Posterior cingulate gyrus (tissue), 11 donors: Measurements from ENCODE around the gene TMEM95.
"Not testable (repeated sequence)": the region's sequence is repeated elsewhere in the genome, so short reads cannot be mapped to it uniquely, and the experiment has no call there.

ENCODE experiments used
- DNase-seq, 10 donors: peaks; one replicate each; pipeline versions ENCODE4 v3.0.0 to v3.0.0-alpha.2; 2020 to 2021; ENCODE audit warnings: mixed read lengths in 3 of 10
- intact Hi-C: fragments of 100-400 bp; cut with DNase I; formaldehyde crosslinking; loops from one replicate; pipeline ENCODE4 v1.15.1; 2023

TMEM95 gene

GRCh38 chr17:7367083-7367482 is 12.1 kb downstream of the TMEM95 start:
- intact Hi-C loops: no loop called here
- no peak for DNase-seq

GRCh38 chr17:7367918-7368598 is 13.1 kb downstream of the TMEM95 start:
- intact Hi-C loops: no loop called here
- DNase-seq: no peak

GRCh38 chr17:7368599-7368994 is 13.6 kb downstream of the TMEM95 start:
- DNase-seq, intact Hi-C loops: not testable (repeated sequence)

- DNase-seq: no peak
- intact Hi-C loops: no loop called here
Observed at GRCh38 chr17:7369825-7370224, 14.9 kb downstream of the TMEM95 start.

- intact Hi-C loops: no loop called here
- DNase-seq: no peak
Observed at GRCh38 chr17:7370853-7371252, 15.9 kb downstream of the TMEM95 start.

GRCh38 chr17:7374353-7374752 is 19.4 kb downstream of the TMEM95 start:
- intact Hi-C loops: no loop called here

GRCh38 chr17:7379134-7379533 is 24.2 kb downstream of the TMEM95 start:
- intact Hi-C loops: no loop called here
- no peak for DNase-seq

More at GRCh38 chr17:7374353-7374752, 19.4 kb downstream of the TMEM95 start:
- DNase-seq: no peak

GRCh38 chr17:7380321-7380720 is 25.4 kb downstream of the TMEM95 start:
- no peak for DNase-seq
- intact Hi-C loops: no loop called here

- intact Hi-C loops: no loop called here
- peak in 2 of 10 donors; percentile 80 to 86 for DNase-seq
Observed at GRCh38 chr17:7380855-7381683, 26.1 kb downstream of the TMEM95 start, which contains the start of gene TNK1. TNK1 (plus strand) TSS chr17:7381089; CDS start chr17:7382927, 1,838 bp downstream.

GRCh38 chr17:7382901-7383300 is 27.9 kb downstream of the TMEM95 start:
- no peak for DNase-seq
- intact Hi-C loops: no loop called here

GRCh38 chr17:7383371-7383741 is 28.4 kb downstream of the TMEM95 start:
- DNase-seq: no peak
- intact Hi-C loops: no loop called here

- intact Hi-C loops: no loop called here
- DNase-seq: peak in 8 of 10 donors; percentile 40 to 92 (median 50)
Observed at GRCh38 chr17:7383742-7384488, 29.0 kb downstream of the TMEM95 start.

GRCh38 chr17:7384489-7385081 is 29.6 kb downstream of the TMEM95 start:
- no peak for DNase-seq
- intact Hi-C loops: loop anchor here (5.0 kb wide), 1 partner anchor 32 kb away; the partner anchor contains the start of gene KCTD11

GRCh38 chr17:7388856-7389255 is 33.9 kb downstream of the TMEM95 start:
- DNase-seq: peak in 1 of 10 donors; percentile 82
- intact Hi-C loops: loop anchor here (5.0 kb wide), 1 partner anchor 37 kb away; the partner anchor contains the start of gene KCTD11

GRCh38 chr17:7389924-7390910 is 35.3 kb downstream of the TMEM95 start:
- intact Hi-C loops: loop anchor here (5.0 kb wide), 2 partner anchors 38 to 47 kb away; partner anchors contain the start of genes FGF11, KCTD11 and TMEM102
- peak in 1 of 10 donors; percentile 80 for DNase-seq

GRCh38 chr17:7391307-7391706 is 36.4 kb downstream of the TMEM95 start:
- intact Hi-C loops: loop anchor here (5.0 kb wide), 1 partner anchor 46 kb away; the partner anchor contains the start of genes FGF11 and TMEM102

GRCh38 chr17:7392696-7393612 is 38.0 kb downstream of the TMEM95 start:
- intact Hi-C loops: loop anchor here (5.0 kb wide), 1 partner anchor 44 kb away; the partner anchor contains the start of genes FGF11 and TMEM102
- DNase-seq: peak in 1 of 10 donors; percentile 78

More at GRCh38 chr17:7391307-7391706, 36.4 kb downstream of the TMEM95 start:
- DNase-seq: peak in 1 of 10 donors; percentile 8
